Measurements from ENCODE around the gene LIMA1.

LIMA1 gene

DNA sequence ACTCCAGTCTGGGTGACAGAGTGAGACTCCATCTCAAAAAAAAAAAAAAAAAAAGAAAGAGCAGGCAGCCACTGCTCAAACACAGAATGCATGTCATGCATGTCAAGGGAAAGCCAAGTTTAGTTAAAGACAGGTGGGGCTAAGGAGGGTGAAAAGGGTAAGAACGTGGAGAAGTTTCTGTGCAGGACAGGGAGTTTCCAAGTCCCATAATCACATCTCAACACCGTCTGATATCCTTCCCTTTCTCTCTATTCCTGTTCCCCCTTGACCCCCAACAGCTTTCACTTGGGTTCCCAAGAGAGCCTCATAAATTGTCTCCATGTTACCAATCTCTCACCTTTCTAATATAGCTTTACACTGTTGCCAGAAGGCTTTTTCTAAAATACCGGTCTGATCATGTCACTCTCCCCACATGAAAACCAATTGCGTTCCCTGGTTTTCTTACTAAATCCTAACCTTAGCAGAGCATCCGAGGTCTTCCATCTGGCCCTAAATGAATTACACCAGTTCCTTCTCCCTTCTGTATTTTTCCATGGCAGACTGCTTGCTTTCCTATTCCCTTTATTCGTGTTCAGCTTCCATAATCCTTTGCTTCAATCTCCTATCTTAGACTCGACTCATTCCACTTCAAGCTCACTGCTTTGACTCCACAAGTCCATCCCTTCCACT lies 37.0 kb downstream of the LIMA1 start:
- Histone ChIP-seq H3K36me3 (ENCODE audit: control insufficient read depth in 4 of 4, insufficient read depth in 4 of 4, low read length in 3 of 4) (peaks cover 0 to 3% (median 0%) of the 10 kb centered on the region in 4 experiments), H3K27me3 (replicated peaks in 2 of 5; ENCODE audit: control insufficient read depth in 4 of 5, insufficient read depth in 5 of 5, low read length in 4 of 5) (no peaks in the 10 kb centered on the region), H3K4me1 (ENCODE audit: control extremely low read depth in 1 of 4, control insufficient read depth in 4 of 4, insufficient read depth in 4 of 4, low read length in 3 of 4) (peaks cover 0 to 12% (median 8%) of the 10 kb centered on the region in 4 experiments), H3K27ac (ENCODE audit: insufficient read depth in 1 of 2, low read depth in 1 of 2, low read length in 2 of 2, poor library complexity in 1 of 2, severe bottlenecking in 2 of 2) (no peak overlapping the region), H3K4me3 (ENCODE audit: control insufficient read depth in 1 of 7, extremely low read depth in 1 of 7, insufficient read depth in 4 of 7, low read depth in 2 of 7, low read length in 6 of 7) (no peak overlapping the region), H3K9me3 (ENCODE audit: control extremely low read depth in 1 of 5, control insufficient read depth in 4 of 5, insufficient read depth in 2 of 5, low read depth in 1 of 5, low read length in 4 of 5) (no peaks in the 10 kb centered on the region)
- POLR2A ChIA-PET, result no interaction called here
- no peak for DNase-seq
- CTCF ChIA-PET, result no interaction called here
- WGBS (ENCODE audit: insufficient coverage), result 97% methylated on average over 6 of the region's 7 CpGs

DNA sequence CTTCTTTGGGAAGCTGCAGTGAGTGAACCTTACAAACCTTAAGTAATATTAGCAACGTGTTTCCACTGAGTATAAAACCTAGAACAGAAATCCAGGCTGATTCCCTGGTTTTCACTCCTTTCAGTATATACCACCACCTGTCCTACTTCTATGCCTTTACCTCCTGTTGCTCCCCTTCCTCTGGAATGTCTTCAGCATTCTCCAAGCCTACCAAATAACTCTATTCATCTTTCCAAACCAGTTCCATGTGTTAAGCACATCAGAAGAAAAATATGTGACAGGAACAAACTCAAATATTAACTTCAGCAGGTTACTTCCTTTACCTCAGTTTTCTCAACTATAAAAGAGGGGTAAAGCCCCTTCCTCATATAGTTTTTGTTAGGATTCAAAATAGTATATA lies 39.8 kb downstream of the LIMA1 start:
- 89% methylated on average over 1 of the region's 1 CpG for WGBS (ENCODE audit: insufficient coverage)
- H3K36me3 ChIP-seq (ENCODE audit: control insufficient read depth in 4 of 4, insufficient read depth in 4 of 4, low read length in 3 of 4), result peaks cover 0 to 3% (median 0%) of the 10 kb centered on the region in 4 experiments
- peaks cover 0 to 12% (median 8%) of the 10 kb centered on the region in 4 experiments for H3K4me1 ChIP-seq (ENCODE audit: control extremely low read depth in 1 of 4, control insufficient read depth in 4 of 4, insufficient read depth in 4 of 4, low read length in 3 of 4)
- no peaks in the 10 kb centered on the region for H3K9me3 ChIP-seq (ENCODE audit: control extremely low read depth in 1 of 5, control insufficient read depth in 4 of 5, insufficient read depth in 2 of 5, low read depth in 1 of 5, low read length in 4 of 5)
- POLR2A ChIA-PET, result no interaction called here
- no peak overlapping the region for H3K4me3 ChIP-seq (ENCODE audit: control insufficient read depth in 1 of 7, extremely low read depth in 1 of 7, insufficient read depth in 4 of 7, low read depth in 2 of 7, low read length in 6 of 7)
- H3K27me3 ChIP-seq (replicated peaks in 2 of 5; ENCODE audit: control insufficient read depth in 4 of 5, insufficient read depth in 5 of 5, low read length in 4 of 5), result no peaks in the 10 kb centered on the region
- CTCF ChIA-PET, result interaction anchor here (1.3 kb wide), 1 partner anchor 71 kb away, joined by 4 read pairs; no protein-coding TSS in a partner anchor
- no peak overlapping the region for H3K27ac ChIP-seq (ENCODE audit: insufficient read depth in 1 of 2, low read depth in 1 of 2, low read length in 2 of 2, poor library complexity in 1 of 2, severe bottlenecking in 2 of 2)
- no peak for DNase-seq

DNA sequence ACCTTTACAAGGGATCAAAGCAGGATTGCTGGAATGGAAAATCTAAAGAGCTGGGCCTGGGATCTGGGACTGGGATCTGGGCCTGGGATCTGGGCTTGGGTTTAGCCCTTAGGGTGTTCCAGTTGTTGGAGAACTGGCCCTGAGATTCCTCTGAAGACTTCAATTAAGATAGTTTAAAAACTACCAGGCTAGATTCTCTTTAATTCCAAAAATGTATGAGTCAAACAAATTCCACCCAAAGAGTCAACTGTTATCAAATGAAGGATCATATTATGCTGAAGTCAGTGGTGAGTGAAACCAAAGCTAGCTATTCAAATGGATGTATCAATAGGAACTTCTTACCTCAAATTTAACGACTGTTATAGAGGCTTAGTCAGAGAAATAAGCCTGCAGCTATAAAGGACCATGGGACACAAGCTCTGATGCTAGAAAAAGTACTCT lies 40.5 kb downstream of the LIMA1 start:
- WGBS (ENCODE audit: insufficient coverage), result no CpG with 5 or more reads among the region's 1 CpG
- Histone ChIP-seq H3K36me3 (ENCODE audit: control insufficient read depth in 4 of 4, insufficient read depth in 4 of 4, low read length in 3 of 4) (peaks cover 0 to 3% (median 0%) of the 10 kb centered on the region in 4 experiments), H3K27me3 (replicated peaks in 2 of 5; ENCODE audit: control insufficient read depth in 4 of 5, insufficient read depth in 5 of 5, low read length in 4 of 5) (no peaks in the 10 kb centered on the region), H3K4me1 (ENCODE audit: control extremely low read depth in 1 of 4, control insufficient read depth in 4 of 4, insufficient read depth in 4 of 4, low read length in 3 of 4) (peaks cover 0 to 12% (median 8%) of the 10 kb centered on the region in 4 experiments), H3K9me3 (ENCODE audit: control extremely low read depth in 1 of 5, control insufficient read depth in 4 of 5, insufficient read depth in 2 of 5, low read depth in 1 of 5, low read length in 4 of 5) (no peaks in the 10 kb centered on the region), H3K27ac (ENCODE audit: insufficient read depth in 1 of 2, low read depth in 1 of 2, low read length in 2 of 2, poor library complexity in 1 of 2, severe bottlenecking in 2 of 2) (peak overlapping the region in 1 of 2 experiments; percentile 36), H3K4me3 (ENCODE audit: control insufficient read depth in 1 of 7, extremely low read depth in 1 of 7, insufficient read depth in 4 of 7, low read depth in 2 of 7, low read length in 6 of 7) (no peak overlapping the region)
- no peak for DNase-seq
- ChIA-PET CTCF (interaction anchor here (1.3 kb wide), 1 partner anchor 72 kb away, joined by 4 read pairs; no protein-coding TSS in a partner anchor), POLR2A (no interaction called here)

DNA sequence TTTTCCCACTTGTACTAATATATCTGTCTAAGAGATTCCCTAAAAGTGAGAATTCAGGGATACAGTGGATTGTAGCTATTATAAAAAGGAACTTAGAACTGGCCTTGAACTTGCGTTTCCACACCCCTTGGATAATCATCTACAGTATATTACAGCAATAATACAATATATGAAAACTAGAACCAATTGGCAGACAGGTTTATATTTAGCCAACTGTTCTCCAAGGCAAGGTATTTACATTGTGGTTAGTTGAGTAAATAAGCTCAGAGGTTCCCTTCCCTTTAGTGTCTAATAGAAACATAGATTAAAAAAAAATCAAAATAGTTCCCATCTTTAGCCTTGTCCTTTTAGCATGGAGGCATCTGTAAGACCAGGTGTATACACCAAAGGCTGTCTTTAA lies 42.1 kb downstream of the LIMA1 start:
- Histone ChIP-seq H3K36me3 (ENCODE audit: control insufficient read depth in 4 of 4, insufficient read depth in 4 of 4, low read length in 3 of 4) (no peaks in the 10 kb centered on the region), H3K27ac (ENCODE audit: insufficient read depth in 1 of 2, low read depth in 1 of 2, low read length in 2 of 2, poor library complexity in 1 of 2, severe bottlenecking in 2 of 2) (no peak overlapping the region), H3K9me3 (ENCODE audit: control extremely low read depth in 1 of 5, control insufficient read depth in 4 of 5, insufficient read depth in 2 of 5, low read depth in 1 of 5, low read length in 4 of 5) (no peaks in the 10 kb centered on the region), H3K27me3 (replicated peaks in 2 of 5; ENCODE audit: control insufficient read depth in 4 of 5, insufficient read depth in 5 of 5, low read length in 4 of 5) (no peaks in the 10 kb centered on the region), H3K4me3 (ENCODE audit: control insufficient read depth in 1 of 7, extremely low read depth in 1 of 7, insufficient read depth in 4 of 7, low read depth in 2 of 7, low read length in 6 of 7) (no peak overlapping the region), H3K4me1 (ENCODE audit: control extremely low read depth in 1 of 4, control insufficient read depth in 4 of 4, insufficient read depth in 4 of 4, low read length in 3 of 4) (peaks cover 0 to 12% (median 8%) of the 10 kb centered on the region in 4 experiments)
- no CpG with 5 or more reads among the region's 1 CpG for WGBS (ENCODE audit: insufficient coverage)
- CTCF ChIA-PET, result interaction anchor here (1.1 kb wide), 1 partner anchor 20 kb away, joined by 3 read pairs; no protein-coding TSS in a partner anchor
- POLR2A ChIA-PET, result no interaction called here
- no peak for DNase-seq

DNA sequence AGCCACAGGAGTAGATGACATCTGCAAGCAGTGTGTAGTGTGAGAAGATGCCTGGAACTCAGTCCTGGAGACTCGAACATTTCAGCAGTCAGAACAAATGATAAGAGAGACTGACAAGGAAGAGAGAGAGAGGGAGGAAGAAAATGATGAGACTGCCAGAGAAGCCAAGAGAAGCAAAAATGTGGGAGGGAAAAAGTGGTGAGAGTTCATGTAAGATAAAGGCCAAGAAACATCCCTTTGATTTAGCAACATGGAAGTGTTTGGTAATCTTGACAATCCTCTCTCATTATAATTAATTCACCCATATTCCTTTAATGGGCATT lies 42.6 kb downstream of the LIMA1 start:
- ChIA-PET CTCF (no interaction called here), POLR2A (no interaction called here)
- DNase-seq, result no peak
- H3K9me3 ChIP-seq (ENCODE audit: control extremely low read depth in 1 of 5, control insufficient read depth in 4 of 5, insufficient read depth in 2 of 5, low read depth in 1 of 5, low read length in 4 of 5), result no peaks in the 10 kb centered on the region
- no peaks in the 10 kb centered on the region for H3K27me3 ChIP-seq (replicated peaks in 2 of 5; ENCODE audit: control insufficient read depth in 4 of 5, insufficient read depth in 5 of 5, low read length in 4 of 5)
- peaks cover 0 to 12% (median 8%) of the 10 kb centered on the region in 4 experiments for H3K4me1 ChIP-seq (ENCODE audit: control extremely low read depth in 1 of 4, control insufficient read depth in 4 of 4, insufficient read depth in 4 of 4, low read length in 3 of 4)
- 93% methylated on average over 1 of the region's 1 CpG for WGBS (ENCODE audit: insufficient coverage)
- H3K36me3 ChIP-seq (ENCODE audit: control insufficient read depth in 4 of 4, insufficient read depth in 4 of 4, low read length in 3 of 4), result no peaks in the 10 kb centered on the region
- H3K27ac ChIP-seq (ENCODE audit: insufficient read depth in 1 of 2, low read depth in 1 of 2, low read length in 2 of 2, poor library complexity in 1 of 2, severe bottlenecking in 2 of 2), result no peak overlapping the region
- no peak overlapping the region for H3K4me3 ChIP-seq (ENCODE audit: control insufficient read depth in 1 of 7, extremely low read depth in 1 of 7, insufficient read depth in 4 of 7, low read depth in 2 of 7, low read length in 6 of 7)

DNA sequence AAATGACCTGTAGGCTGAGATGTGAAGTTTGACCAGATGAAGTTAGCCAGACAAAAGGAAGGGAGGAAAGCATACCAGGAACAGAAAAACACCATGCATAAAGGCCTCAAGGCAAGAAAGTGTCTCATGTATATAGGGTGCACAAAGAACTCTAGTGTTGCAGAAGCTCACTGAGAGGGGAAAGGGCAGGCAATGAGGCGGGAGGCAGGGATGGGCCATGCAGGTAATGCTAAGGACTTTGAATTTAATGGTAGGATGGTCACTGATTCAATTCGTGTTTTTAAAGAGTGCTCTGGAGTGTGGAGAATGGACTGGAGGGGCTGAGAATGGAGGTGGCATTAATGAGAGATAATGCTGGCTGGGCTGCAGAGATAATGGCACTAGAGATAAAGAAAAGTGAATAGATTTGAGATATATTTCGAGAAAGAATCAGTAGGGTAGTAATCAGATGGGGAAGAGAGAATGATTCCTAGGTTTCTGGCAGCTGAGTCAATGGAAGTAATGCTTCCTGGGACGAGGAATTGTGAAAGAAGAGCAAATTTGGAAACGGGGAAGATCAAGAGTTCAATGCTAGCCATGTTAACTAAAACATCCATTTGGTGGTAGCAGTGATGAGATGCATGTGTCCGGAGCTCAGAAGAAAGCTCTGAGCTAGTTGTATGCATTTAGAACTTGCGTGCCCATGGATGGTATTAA lies 43.1 kb downstream of the LIMA1 start:
- no peak overlapping the region for H3K27ac ChIP-seq (ENCODE audit: insufficient read depth in 1 of 2, low read depth in 1 of 2, low read length in 2 of 2, poor library complexity in 1 of 2, severe bottlenecking in 2 of 2)
- ChIA-PET POLR2A (no interaction called here), CTCF (no interaction called here)
- no peak for DNase-seq
- H3K36me3 ChIP-seq (ENCODE audit: control insufficient read depth in 4 of 4, insufficient read depth in 4 of 4, low read length in 3 of 4), result no peaks in the 10 kb centered on the region
- no peaks in the 10 kb centered on the region for H3K9me3 ChIP-seq (ENCODE audit: control extremely low read depth in 1 of 5, control insufficient read depth in 4 of 5, insufficient read depth in 2 of 5, low read depth in 1 of 5, low read length in 4 of 5)
- H3K4me3 ChIP-seq (ENCODE audit: control insufficient read depth in 1 of 7, extremely low read depth in 1 of 7, insufficient read depth in 4 of 7, low read depth in 2 of 7, low read length in 6 of 7), result no peak overlapping the region
- 93% methylated on average over 7 of the region's 7 CpGs for WGBS (ENCODE audit: insufficient coverage)
- no peaks in the 10 kb centered on the region for H3K27me3 ChIP-seq (replicated peaks in 2 of 5; ENCODE audit: control insufficient read depth in 4 of 5, insufficient read depth in 5 of 5, low read length in 4 of 5)
- H3K4me1 ChIP-seq (ENCODE audit: control extremely low read depth in 1 of 4, control insufficient read depth in 4 of 4, insufficient read depth in 4 of 4, low read length in 3 of 4), result peaks cover 0 to 12% (median 8%) of the 10 kb centered on the region in 4 experiments

DNA sequence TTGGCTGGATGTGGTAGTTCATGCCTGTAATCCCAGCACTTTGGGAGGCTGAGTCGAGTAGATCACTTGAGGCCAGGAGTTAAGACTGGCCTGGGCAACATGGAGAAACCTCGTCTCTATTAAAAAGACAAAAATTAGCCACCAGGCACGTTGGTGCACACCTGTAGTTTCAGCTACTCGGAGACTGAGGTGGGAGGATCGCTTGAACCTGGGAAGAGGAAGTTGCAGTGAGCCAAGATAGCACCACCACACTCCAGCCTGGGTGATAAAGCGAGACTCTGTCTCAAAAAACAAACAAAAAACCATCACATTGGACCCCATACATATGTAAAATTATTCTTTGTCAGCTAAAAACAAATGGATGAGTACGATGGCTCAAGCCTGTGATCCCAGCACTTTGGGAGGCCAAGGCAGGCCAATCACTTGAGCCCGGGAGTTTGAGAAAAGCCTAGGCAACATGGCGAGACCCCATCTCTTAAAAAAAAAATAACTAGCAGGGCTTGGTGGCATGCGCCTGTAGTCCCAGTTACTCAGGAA lies 43.9 kb downstream of the LIMA1 start:
- H3K4me3 ChIP-seq (ENCODE audit: control insufficient read depth in 1 of 7, extremely low read depth in 1 of 7, insufficient read depth in 4 of 7, low read depth in 2 of 7, low read length in 6 of 7), result no peak overlapping the region
- peak in 1 of 3 donors; percentile 12 for DNase-seq
- peaks cover 0 to 12% (median 8%) of the 10 kb centered on the region in 4 experiments for H3K4me1 ChIP-seq (ENCODE audit: control extremely low read depth in 1 of 4, control insufficient read depth in 4 of 4, insufficient read depth in 4 of 4, low read length in 3 of 4)
- CTCF ChIA-PET, result no interaction called here
- H3K27ac ChIP-seq (ENCODE audit: insufficient read depth in 1 of 2, low read depth in 1 of 2, low read length in 2 of 2, poor library complexity in 1 of 2, severe bottlenecking in 2 of 2), result no peak overlapping the region
- WGBS (ENCODE audit: insufficient coverage), result 94% methylated on average over 4 of the region's 10 CpGs
- POLR2A ChIA-PET, result no interaction called here
- no peaks in the 10 kb centered on the region for H3K9me3 ChIP-seq (ENCODE audit: control extremely low read depth in 1 of 5, control insufficient read depth in 4 of 5, insufficient read depth in 2 of 5, low read depth in 1 of 5, low read length in 4 of 5)
- no peaks in the 10 kb centered on the region for H3K27me3 ChIP-seq (replicated peaks in 2 of 5; ENCODE audit: control insufficient read depth in 4 of 5, insufficient read depth in 5 of 5, low read length in 4 of 5)
- no peaks in the 10 kb centered on the region for H3K36me3 ChIP-seq (ENCODE audit: control insufficient read depth in 4 of 4, insufficient read depth in 4 of 4, low read length in 3 of 4)
